Measurements from ENCODE around the gene S1PR4.
"Not testable (repeated sequence)": the region's sequence is repeated elsewhere in the genome, so short reads cannot be mapped to it uniquely, and the experiment has no call there.

Gene S1PR4

GRCh38 chr19:3183721-3184641 is 5.4 kb downstream of the S1PR4 start:
- no peak for DNase-seq (ENCODE audit: low spot score)

DNA sequence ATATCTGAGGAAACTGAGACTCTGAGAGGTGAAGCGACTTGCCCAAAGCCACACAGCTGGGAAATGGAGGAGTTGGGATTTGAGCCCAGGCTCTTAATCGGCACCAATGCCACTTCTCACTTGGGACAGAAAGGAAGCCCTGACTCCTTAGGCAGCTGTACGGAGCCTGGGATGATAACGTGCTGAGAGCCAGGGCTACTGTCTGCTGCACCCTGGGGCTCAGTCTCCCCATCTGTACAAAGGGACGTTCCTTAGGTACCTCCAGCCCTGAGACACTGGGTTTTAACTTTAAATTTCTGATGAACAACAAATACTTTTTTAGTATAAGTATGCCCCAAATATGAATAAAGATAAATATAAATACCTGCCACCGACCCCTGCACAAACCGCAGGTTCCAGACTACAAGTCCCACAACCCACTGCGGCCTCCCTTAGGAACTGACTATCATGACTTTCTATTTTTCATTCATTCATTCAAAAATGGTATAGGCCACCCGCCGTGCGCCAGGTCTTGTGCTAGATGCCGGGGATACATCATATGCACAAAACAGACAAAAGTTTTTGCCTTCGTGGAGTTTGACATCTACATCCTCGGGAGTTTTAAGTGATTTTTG is 6.4 kb downstream of the S1PR4 start:
- no peak for DNase-seq (ENCODE audit: low spot score)

DNA sequence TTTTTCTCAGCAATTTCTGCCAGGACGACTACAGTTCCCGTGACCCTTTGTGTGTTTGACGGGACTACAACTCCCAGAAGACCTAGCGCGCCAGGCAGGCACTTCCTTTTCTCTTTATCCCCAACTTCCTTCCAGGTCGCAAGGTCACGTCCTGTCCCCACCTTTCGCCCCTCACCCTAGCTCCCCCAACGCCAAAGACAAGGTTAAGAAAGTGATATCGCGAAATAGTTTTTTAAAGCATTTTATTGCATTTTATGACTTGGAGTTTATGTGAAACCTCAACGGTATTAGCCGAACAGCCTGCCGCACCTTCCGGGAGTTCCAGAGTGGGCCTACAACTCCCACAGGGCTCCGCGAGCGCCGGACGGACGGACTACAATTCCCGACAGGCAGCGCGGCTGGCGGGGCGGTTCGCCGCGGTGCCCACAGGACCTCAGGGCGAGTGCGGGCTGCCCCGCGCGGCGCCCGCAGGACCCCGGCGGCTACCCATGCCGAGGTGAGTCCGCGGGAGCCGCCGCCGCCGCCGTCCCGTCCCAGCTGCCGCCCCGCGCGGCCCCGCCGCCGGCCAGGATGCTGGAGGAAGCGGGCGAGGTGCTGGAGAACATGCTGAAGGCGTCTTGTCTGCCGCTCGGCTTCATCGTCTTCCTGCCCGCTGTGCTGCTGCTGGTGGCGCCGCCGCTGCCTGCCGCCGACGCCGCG is 7.0 kb downstream of the S1PR4 start, which contains the start of gene NCLN:
Gene NCLN (plus strand): TSS at position 470 of the 699 bp plus-strand sequence. CDS start 101 bp downstream, at position 571.
- DNase-seq (ENCODE audit: low spot score) = peak; percentile 96

GRCh38 chr19:3186160-3186688 is 7.7 kb downstream of the S1PR4 start:
- peak; percentile 27 for DNase-seq (ENCODE audit: low spot score)

- no peak for DNase-seq (ENCODE audit: low spot score)
Measured at GRCh38 chr19:3186891-3187661, 8.5 kb downstream of the S1PR4 start.

GRCh38 chr19:3187662-3188511 is 9.3 kb downstream of the S1PR4 start:
- DNase-seq (ENCODE audit: low spot score) = no peak

DNA sequence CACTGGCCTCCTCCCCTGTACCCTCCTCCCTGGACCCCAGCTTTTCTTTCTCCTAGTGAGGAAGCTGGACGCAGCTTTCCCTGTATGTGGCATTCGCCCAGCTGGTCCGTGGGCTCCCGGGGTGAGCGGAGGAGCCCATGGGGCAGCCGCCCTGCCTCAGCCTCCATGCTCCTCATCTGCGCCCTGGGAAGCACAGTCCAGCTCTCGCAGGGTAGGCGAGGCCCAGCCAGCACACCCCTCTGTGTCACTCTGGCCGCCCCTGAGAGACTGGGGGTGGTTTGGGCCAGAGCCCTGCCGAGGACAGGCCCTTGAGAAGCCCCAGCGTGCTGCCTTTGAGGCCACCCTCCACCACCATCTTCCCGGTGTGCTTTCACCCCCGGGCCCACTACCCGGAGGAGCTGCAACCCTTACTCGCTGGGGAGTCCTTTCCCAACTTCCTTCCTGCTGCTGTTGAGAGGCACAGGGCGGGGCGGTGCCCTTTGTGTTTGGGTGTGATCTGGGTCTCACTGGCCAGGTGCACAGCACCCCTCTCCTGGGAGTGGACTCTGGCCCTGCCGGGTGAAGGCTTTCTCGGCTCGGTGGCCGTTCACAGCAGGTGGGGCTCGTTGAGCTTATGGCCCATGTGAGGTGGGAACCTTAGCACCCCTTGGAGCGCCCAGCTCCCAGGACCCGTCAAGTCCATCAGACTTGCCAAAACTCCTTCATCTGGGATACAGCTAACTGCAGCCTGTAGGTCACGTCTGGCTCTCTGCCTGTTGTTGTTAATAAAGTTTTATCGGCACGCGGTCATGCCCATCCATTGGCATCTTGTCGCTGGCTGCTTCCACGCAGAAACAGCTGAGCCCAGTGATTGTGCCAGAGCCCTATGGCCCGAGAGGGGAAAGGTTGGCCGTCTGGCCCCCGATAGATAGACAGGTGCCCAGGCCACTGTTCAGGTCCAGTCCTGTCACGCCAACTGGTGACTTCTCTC is 10.3 kb downstream of the S1PR4 start:
- DNase-seq (ENCODE audit: low spot score) = no peak

GRCh38 chr19:3189702-3190469 is 11.3 kb downstream of the S1PR4 start:
- DNase-seq (ENCODE audit: low spot score) = no peak

DNA sequence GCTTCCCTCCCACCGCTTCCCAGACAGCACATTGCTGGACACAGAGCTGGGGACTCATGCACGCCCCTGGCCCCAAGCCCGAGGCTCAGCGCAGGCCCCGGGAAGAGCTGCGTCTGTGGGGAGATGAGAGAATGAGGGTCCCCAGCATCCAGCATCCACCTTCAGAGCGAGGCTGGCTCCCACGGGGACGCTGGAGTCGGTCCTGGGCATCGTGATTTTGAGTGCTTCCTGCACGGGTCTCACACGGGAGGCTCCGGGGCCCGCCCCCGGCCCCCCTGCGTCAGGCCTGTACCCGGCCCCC is 11.9 kb downstream of the S1PR4 start:
- no peak for DNase-seq (ENCODE audit: low spot score)

DNA sequence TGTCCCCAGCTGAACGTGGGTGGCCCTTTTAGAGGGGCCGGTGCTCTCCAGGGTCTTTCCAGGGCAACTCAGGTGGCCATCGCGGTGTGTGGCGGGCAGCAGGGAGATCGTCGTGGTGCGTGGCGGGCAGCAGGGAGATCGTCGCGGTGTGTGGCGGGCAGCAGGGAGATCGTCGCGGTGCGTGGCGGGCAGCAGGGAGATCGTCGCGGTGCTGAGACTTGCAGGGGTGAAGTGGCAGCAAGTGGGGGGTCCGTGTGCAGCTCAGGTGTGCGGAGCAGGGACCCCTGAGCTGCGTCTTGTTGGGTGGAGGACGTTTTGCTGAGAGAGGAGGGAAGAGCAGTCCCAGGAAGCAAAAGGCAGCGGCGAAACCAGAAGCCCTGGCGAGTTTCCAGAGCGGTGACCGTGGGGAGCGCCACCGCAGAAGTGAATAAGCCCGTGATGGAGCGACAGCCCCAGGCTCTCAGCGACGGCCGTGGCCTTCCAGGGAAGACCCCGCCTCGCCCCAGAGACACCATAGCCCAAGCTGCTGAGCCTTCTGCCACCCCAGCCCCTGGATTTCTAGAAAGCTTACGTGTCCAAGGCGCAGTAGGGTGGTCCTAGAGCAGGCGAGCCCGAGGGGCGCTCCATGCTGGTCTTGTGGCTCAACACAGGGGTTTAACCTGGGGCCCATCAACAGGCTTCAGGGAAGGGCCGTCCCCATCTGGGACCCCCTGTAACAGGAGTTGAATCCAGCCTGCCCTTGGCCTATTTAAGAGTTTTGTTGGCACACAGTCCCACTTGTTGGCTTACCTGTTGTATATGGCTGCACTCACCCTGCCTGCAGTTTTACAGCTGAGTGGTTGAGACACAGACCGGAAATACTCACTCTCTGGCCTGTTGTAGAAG is 12.6 kb downstream of the S1PR4 start:
- no peak for DNase-seq (ENCODE audit: low spot score)

DNA sequence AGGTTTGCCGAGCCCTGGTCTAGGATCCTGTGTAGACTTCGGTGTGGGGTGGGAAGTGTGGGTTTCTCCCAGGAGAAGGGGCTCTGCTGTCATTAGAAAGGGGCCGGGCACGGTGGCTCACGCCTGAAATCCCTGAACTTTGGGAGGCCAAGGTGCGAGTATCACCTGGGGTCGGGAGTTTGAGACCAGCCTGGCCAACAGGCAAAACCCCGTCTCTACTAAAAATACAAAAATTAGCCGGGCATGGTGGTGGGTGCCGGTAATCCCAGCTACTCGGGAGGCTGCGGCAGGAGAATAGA is 13.2 kb downstream of the S1PR4 start:
- DNase-seq (ENCODE audit: low spot score) = not testable (repeated sequence)

DNA sequence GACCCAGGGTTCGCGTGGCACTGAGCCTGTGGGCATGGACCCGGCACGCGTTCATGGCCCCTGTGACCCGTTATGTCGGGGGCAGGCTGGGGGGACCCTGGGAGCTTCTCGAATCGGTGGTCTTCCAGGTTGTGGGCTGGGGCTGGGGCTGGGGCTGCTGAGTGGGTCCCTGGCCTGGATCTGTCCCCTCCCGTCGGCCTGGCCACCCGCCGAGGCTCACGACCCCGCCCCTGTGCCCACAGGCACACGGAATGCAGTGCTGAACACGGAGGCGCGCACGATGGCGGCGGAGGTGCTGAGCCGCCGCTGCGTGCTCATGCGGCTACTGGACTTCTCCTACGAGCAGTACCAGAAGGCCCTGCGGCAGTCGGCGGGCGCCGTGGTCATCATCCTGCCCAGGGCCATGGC is 13.7 kb downstream of the S1PR4 start:
- DNase-seq (ENCODE audit: low spot score) = no peak

GRCh38 chr19:3192684-3193083 is 14.1 kb downstream of the S1PR4 start:
- no peak for DNase-seq (ENCODE audit: low spot score)

DNA sequence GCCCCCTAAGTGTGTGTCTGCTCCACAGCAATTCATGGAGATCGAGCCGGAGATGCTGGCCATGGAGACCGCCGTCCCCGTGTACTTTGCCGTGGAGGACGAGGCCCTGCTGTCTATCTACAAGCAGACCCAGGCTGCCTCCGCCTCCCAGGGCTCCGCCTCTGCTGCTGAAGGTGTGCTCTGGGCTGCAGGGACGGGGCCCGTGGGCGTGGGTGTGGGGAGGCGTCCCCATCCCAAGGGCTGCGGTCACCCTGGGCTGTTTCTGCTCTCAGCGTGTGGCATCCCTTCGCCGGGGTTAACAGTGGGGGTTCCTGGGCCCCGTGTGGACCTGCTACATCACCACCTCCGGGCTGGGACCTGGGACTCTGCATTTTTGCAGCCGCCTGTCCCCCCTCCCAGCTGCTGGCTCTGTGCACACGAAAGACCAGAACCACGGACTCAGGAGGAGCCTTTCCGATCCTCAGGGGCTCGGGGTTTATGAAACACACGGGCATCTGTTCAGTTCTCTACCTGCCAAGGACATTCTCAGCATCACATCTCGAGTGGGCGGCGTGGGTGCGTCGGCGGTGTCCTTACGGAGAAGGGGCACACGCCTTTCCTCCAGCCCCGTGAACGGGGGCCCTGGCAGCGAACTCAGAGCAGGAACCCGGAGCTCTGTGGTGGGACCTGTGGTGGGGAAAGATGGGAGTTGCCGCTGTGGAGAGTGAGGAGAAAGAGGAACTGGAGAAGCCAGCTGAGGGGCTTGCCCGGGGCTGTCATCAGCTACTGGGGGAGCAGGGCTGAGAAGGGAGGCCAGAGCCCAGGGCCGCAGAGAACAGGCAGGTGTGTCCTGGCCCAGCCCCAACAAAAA is 14.9 kb downstream of the S1PR4 start:
- no peak for DNase-seq (ENCODE audit: low spot score)

- DNase-seq (ENCODE audit: low spot score) = no peak
Measured at GRCh38 chr19:3194106-3195087, 15.8 kb downstream of the S1PR4 start.

Data from NAMALWA (cell line).